Caki2 (cell line): ENCODE data around the gene ABHD11. TPM values are rescaled to one million over a fixed set of nuclear protein-coding genes. Genes with fewer than 3 reads are reported as not detected.
A peak's percentile ranks its signal among the peaks of the same experiment; 100 is the strongest.

ENCODE experiments used
- DNase-seq: peaks from one replicate; pipeline ENCODE4 v3.0.0-alpha.2; 2015; ENCODE audit warnings: low read depth
- in situ Hi-C: cut with HindIII; loops from 2 replicates; pipeline ENCODE4 v1.10.0; 2016; ENCODE audit warnings: low sequenced_read_pairs, low pct_unique_long_range_greater_than_20kb, mixed read lengths
- total RNA-seq: library from RNA; depleted of rRNA; stranded (reverse); fragments of >200 nt; shearing (Covaris generic); gene quantifications from 2 replicates; pipeline ENCODE4 v1.2.3, GENCODE V29; 2014; ENCODE audit warnings: low replicate concordance

ABHD11 gene
- total RNA-seq, 1 experiment from 2014 or later = 45.0 TPM

DNA sequence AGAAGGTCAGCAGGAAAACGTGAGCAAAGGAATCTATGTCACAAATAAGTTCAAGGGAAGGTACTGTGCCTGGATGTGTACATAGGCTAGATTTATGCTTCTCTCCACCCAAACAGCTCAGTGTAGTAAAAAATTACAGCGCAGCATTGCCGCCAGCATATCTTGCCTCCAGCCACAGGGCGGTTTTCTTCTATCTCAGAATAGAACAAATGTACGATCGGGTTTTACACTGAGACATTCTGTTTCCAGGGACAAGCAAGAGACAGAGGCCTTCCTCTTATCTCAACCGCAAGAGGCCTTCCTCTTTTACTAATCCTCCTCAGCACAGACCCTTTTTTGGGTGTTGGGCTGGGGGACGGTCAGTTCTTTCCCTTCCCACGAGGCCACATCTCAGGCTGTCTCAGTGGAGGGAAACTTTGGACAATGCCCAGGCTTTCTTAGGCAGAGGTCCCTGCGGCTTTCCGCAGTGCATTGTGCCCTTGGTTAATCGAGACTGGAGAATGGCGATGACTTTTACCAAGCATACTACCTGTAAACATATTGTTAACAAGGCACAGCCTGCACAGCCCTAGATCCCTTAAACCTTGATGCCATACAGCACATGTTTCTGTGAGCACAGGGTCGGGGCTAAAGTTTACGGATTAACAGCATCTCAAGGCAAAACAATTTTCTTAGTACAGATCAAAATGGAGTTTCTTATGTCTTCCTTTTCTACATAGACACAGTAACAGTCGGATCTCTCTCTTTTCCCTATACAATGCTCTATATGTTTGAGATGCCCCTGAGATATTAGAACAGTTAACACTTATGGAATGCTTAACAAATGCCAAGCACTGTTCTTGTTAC, 11.6 kb upstream of the ABHD11 start:
- in situ Hi-C loops = no loop called here

DNA sequence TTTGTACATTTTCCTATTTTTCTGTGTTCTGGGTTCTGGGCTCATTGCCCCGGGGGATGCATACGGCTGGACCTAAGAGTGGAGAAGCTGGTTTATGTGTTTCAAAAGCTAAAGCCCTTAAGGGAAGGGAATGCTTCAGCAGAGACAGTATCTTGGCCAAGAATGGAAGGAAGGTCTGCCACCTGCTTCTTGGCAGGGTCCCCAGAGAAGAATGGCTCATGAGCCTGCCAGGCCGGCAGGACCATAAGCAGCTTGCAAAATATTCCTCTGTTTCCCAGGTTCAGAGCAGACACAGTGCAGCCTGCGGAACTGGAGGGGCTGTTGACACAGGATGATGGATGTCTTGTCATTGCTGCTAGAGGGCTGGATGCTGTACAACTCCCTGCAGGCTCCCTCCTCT, 7.8 kb upstream of the ABHD11 start:
- in situ Hi-C loops = no loop called here
- no peak for DNase-seq

More for the DNA sequence above, 11.6 kb upstream of the ABHD11 start:
- no peak for DNase-seq

GRCh38 chr7:73742753-73743641, 4.4 kb upstream of the ABHD11 start:
- in situ Hi-C loops = no loop called here
- DNase-seq = peak; percentile 97

- DNase-seq = no peak
Measured at GRCh38 chr7:73742338-73742752, 3.7 kb upstream of the ABHD11 start.

DNA sequence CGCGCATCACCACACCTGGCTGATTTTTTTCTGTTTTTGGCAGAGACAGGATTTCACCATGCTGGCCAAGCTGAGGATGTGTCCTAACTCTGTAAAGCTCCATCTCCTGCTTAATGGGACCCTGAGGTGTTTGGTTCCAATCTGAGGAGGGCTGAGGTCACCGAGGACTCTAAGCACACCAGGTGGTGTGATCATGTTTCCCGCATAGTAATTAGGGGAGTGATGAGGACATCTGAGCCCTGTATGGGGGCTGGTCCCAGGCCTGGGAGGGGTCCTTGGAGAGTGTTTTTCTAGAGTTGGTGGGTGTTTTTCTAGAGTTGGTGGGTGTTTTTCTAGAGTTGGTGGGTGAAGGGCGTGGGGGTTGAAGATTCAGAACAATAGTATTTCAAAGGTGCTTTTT, 3.0 kb upstream of the ABHD11 start:
- in situ Hi-C loops = no loop called here
- DNase-seq = peak; percentile 33

More at GRCh38 chr7:73742338-73742752, 3.7 kb upstream of the ABHD11 start:
- in situ Hi-C loops = no loop called here

DNA sequence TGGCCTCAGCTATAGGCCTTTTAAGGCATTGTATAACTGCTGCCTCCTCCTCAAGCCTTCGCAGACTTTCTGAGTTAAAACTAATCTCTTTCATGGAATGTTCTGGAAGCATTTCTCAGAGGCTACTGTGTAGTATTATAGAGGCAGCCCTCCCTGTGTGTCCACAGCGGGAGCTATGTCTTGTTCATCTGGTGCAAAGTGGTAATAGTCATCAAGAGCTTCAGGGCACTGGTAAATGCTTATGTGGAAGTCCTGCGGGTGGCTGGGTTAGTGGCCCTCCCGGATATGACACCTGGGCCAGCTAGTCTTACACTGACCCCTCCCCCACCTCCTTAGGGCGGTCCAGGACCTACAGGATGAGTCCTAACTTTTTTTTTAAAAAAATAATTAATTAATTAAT, 2.2 kb upstream of the ABHD11 start:
- in situ Hi-C loops = no loop called here
- DNase-seq = no peak

DNA sequence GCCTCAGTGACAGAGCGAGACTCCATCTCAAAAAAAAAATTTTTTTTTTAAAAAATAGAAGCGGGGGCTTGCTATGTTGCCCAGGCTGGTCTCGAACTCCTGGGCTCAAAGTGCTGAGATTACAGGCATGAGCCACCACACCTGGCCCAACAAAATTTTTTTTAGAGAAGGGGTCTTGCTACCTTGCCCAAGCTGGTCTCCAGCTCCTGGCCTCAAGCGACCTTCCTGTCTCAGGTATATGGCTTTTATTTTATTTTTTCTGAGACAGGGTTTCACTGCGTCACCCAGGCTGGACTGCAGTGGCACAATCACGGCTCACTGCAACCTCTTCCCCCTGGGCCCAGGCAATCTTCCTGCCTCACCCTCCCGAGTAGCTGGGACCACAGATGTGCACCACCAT, 1.6 kb upstream of the ABHD11 start:
- in situ Hi-C loops = no loop called here
- no peak for DNase-seq

DNA sequence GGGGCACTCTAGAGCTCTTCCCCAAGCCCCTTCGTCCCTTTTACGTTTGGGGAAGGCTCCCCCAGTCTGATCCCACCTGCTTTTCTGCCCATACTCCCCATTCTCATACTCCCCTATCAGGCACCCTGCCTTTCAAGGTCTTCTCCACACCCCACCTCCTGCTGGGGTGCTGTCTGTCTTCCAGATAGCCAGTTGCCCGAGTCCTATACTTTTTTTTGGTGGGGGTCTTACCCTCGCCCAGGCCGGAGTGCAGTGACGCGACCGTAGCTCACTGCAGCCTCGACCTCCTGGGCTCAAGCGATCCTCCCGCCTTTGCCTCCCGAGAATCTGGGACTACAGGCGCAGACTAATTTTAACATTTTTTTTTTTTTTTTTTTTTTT, 775 bp upstream of the ABHD11 start:
- DNase-seq = no peak
- in situ Hi-C loops = no loop called here

- in situ Hi-C loops = no loop called here
- peak; percentile 76 for DNase-seq
Measured at GRCh38 chr7:73738220-73738611, 386 bp downstream of the ABHD11 start.

- no peak for DNase-seq
- in situ Hi-C loops = no loop called here
Measured at GRCh38 chr7:73737491-73738219, 947 bp downstream of the ABHD11 start.

DNA sequence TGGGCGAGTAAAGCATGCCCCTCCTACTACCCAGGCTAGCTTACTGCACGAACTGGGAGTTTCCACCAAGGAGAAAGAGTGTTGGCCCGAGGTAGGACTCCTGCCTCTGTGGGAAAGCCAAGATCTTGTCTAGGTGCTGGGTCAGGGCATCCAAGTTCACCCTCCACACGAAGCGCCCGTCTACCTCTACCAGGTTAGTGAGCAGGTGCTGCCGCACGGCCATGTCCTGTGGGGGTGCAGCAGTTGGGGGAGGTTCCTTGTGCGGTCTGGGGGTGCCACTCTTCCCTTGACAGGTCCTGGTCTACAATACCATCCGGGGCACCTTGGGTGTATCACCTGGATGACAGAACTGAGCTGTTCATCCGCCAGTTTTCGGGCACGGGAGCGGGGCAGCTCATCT, 1.7 kb downstream of the ABHD11 start:
- in situ Hi-C loops = no loop called here
- no peak for DNase-seq

DNA sequence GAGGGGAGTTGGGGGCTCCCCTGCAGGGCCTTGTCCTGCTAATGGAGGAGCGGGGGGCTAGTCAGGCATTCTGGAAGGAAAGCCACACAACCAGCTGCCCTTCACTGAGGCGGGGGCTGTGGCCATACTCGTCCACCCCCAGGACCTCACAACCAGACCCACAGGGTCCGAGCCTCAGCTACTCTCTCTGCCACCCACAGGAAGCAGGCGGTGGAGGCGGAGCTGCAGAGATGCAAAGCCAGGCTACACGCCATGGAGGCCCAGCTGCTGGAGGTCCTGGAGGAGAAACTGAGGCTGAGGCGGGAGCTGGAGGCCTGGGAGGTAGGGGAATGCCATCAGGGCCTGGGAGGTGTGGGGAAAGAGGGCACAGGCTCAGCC, 3.1 kb downstream of the ABHD11 start:
- in situ Hi-C loops = no loop called here
- no peak for DNase-seq

GRCh38 chr7:73734619-73735527, 3.7 kb downstream of the ABHD11 start:
- in situ Hi-C loops = no loop called here
- DNase-seq = peak; percentile 97

- DNase-seq = no peak
- in situ Hi-C loops = no loop called here
Measured at GRCh38 chr7:73732397-73732796, 6.2 kb downstream of the ABHD11 start.

- in situ Hi-C loops = no loop called here
- no peak for DNase-seq
Measured at GRCh38 chr7:73730485-73730884, 8.1 kb downstream of the ABHD11 start.

DNA sequence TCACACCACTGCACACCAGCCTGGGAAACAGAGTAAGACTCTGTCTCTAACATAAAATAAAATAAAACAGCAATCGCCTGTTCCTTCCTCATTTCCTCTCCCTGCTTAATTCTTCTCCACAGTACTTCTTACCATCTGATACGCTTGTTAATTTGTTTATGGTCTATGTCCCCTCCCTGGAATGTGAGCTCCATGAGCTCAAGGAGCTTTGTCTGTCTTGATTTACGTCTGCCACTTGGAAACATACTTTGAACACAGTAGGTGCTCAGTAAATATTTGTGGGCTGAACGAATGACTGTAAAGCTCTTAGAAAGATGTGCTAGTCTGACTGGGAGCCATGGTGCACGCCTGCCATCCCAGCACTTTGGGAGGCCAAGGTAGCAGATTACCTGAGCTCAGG, 10.1 kb downstream of the ABHD11 start:
- in situ Hi-C loops = no loop called here
- no peak for DNase-seq

DNA sequence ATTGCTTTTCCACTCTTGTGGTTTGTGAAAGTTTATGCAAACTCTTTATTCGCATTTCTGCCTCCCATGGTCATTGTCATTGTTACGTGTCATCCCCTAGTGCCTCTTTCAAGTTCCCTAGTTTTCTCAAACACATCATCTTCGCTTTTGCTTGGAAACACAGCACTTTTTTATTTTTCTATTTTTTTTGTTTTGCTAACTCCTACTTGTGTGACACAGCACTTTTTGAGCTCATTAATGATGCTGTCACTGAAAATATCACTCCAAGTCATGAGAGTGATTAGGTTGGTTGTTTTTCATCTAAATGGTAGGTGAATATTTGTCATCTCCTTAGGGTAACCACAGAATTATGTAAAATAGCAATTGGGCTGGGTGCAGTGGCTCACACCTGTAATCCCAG, 10.7 kb downstream of the ABHD11 start:
- peak; percentile 69 for DNase-seq
- in situ Hi-C loops = no loop called here

DNA sequence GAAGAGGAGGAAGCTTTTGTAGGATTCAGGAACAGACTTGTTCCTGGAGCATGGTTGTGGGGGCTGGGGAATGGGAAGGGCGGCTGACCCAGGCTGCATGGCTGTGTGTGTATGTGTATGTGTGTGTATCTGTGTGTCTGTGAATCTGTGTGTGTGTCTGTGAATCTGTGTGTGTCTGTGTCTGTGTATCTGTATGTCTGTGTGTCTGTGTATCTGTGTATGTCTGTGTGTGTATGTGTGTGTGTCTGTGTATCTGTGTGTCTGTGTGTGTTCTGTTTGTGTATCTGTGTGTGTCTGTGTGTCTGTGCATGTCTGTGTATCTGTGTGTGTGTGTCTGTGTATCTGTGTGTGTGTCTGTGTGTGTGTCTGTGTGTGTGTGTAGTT, 12.5 kb downstream of the ABHD11 start:
- in situ Hi-C loops = no loop called here
- DNase-seq = no peak
